Measurements from ENCODE around the gene CACNA1I.

CACNA1I gene

GRCh38 chr22:39647836-39648629, 77.5 kb downstream of the CACNA1I start:
- Histone ChIP-seq H3K27ac (ENCODE audit: insufficient read depth, low read length, poor library complexity, severe bottlenecking) (no peak overlapping the region), H3K27me3 (replicated peaks; ENCODE audit: control insufficient read depth, insufficient read depth, low read length, poor library complexity, severe bottlenecking) (no peaks in the 10 kb centered on the region)

DNA sequence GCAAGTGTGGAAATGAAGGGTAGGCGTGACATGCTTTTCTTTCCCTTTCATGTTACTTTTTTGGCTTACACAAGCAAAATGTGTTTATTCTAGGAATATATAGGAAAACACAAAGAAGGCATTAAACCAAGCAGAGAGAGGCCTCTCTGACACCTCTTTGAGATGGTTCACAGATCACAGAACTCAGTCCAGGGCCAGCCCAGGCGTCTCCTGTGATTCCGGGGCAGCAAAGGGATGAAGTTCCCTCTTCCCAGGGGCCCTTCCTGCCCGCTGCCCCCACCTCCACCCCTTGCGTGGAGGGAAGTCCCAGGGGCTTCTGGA, 78.0 kb downstream of the CACNA1I start:
- Histone ChIP-seq H3K4me1 (ENCODE audit: control insufficient read depth, insufficient read depth, low read length, poor library complexity, severe bottlenecking) (no peaks in the 10 kb centered on the region), H3K4me3 (ENCODE audit: insufficient read depth, low read depth, low read length, poor library complexity, severe bottlenecking) (no peak overlapping the region), H3K27ac (ENCODE audit: insufficient read depth, low read length, poor library complexity, severe bottlenecking) (no peak overlapping the region), H3K9me3 (ENCODE audit: control insufficient read depth, low read length) (no peaks in the 10 kb centered on the region), H3K27me3 (replicated peaks; ENCODE audit: control insufficient read depth, insufficient read depth, low read length, poor library complexity, severe bottlenecking) (no peaks in the 10 kb centered on the region), H3K36me3 (ENCODE audit: control insufficient read depth, insufficient read depth, low read length) (no peaks in the 10 kb centered on the region)
- DNase-seq: no peak

More at GRCh38 chr22:39647836-39648629, 77.5 kb downstream of the CACNA1I start:
- no peak overlapping the region for H3K4me3 ChIP-seq (ENCODE audit: insufficient read depth, low read depth, low read length, poor library complexity, severe bottlenecking)
- no peaks in the 10 kb centered on the region for H3K4me1 ChIP-seq (ENCODE audit: control insufficient read depth, insufficient read depth, low read length, poor library complexity, severe bottlenecking)
- DNase-seq: no peak
- H3K36me3 ChIP-seq (ENCODE audit: control insufficient read depth, insufficient read depth, low read length): no peaks in the 10 kb centered on the region
- no peaks in the 10 kb centered on the region for H3K9me3 ChIP-seq (ENCODE audit: control insufficient read depth, low read length)

- Histone ChIP-seq H3K4me1 (ENCODE audit: control insufficient read depth, insufficient read depth, low read length, poor library complexity, severe bottlenecking) (no peaks in the 10 kb centered on the region), H3K4me3 (ENCODE audit: insufficient read depth, low read depth, low read length, poor library complexity, severe bottlenecking) (no peak overlapping the region), H3K27me3 (replicated peaks; ENCODE audit: control insufficient read depth, insufficient read depth, low read length, poor library complexity, severe bottlenecking) (no peaks in the 10 kb centered on the region), H3K9me3 (ENCODE audit: control insufficient read depth, low read length) (no peaks in the 10 kb centered on the region), H3K27ac (ENCODE audit: insufficient read depth, low read length, poor library complexity, severe bottlenecking) (no peak overlapping the region), H3K36me3 (ENCODE audit: control insufficient read depth, insufficient read depth, low read length) (no peaks in the 10 kb centered on the region)
- DNase-seq: no peak
Measured at GRCh38 chr22:39649500-39650089, 79.0 kb downstream of the CACNA1I start.

DNA sequence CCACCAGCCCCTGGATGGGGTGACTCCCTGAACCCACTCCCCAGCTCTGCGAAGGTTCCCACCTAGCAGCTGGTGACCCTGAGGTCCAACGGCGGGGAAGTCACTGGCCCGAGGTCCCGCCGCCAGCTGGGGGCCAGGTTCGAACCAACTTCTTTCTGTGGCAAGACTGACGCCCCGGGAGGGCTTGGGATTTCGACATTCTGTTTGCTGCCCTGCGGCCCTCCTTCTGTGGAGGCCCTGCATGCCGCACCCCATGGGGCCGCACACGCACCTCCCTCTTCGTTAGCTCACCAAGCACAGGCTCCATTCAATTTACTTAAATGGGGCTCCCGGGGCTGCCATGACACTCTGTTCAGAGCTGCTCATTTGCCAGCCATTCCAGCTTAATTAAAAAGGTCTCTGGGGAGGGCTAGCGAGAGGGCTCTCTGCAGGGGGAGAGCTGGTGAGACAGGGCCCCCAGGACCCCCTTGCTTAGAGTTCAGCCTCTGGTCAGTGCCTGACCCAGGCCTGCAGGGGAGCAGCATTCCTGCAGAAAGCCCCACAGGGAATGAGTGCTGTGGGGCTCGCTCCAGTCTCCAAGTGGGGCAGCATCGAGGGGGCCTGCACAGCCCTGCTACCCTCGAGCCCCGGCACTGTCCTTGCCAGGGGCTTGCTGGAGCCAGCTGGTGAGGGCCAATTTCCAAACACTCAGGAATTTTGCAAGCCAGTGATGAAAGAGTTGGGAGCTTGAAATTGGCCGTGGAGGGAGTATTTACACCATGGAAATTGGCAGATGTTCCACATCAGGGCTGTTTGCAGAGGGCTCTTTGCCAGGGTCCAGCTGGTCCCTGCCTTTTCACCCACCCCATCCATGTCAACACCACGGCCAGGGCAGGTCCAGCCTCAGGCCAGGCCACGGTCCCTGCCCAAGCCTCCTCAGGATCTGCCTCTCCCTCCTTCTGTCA, 80.8 kb downstream of the CACNA1I start:
- no peaks in the 10 kb centered on the region for H3K36me3 ChIP-seq (ENCODE audit: control insufficient read depth, insufficient read depth, low read length)
- no peak for DNase-seq
- no peak overlapping the region for H3K4me3 ChIP-seq (ENCODE audit: insufficient read depth, low read depth, low read length, poor library complexity, severe bottlenecking)
- H3K4me1 ChIP-seq (ENCODE audit: control insufficient read depth, insufficient read depth, low read length, poor library complexity, severe bottlenecking): no peaks in the 10 kb centered on the region
- no peak overlapping the region for H3K27ac ChIP-seq (ENCODE audit: insufficient read depth, low read length, poor library complexity, severe bottlenecking)
- no peaks in the 10 kb centered on the region for H3K27me3 ChIP-seq (replicated peaks; ENCODE audit: control insufficient read depth, insufficient read depth, low read length, poor library complexity, severe bottlenecking)
- H3K9me3 ChIP-seq (ENCODE audit: control insufficient read depth, low read length): no peaks in the 10 kb centered on the region

DNA sequence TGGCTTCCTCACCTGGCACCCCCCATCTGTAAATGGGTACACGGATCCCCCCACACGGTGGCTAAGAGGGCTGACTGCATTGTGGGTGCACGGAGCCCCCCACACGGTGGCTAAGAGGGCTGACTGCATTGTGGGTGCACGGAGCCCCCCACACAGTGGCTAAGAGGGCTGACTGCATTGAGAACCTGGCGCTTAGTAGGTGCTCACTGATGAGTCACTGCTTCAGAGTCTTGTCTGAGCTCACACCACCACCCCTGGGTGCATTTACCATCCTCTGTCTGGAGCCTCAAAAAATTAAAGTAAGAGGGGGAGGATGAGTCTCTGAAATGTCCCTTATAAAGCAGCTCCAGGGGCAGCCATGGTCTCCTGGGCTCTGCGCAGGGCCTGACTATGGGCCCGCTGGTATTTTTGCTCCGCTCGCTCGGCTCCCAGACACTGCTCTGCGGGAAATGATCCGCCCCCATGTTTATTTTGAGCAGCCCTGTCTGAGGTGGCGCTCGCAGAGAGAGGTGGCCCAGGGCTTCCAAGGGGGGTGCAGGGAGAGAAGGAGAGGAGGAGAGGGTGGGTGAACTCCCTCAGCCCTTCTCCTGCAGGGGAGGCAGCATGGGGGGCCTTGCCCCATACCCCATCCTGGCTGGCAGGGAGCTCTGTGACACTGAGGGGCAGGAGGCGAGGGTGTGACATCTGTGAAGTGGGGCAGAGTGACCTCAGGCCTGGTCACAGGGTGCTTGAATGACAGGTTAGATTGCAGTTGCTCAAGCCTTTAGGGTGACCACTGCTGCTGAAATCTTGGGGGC, 82.6 kb downstream of the CACNA1I start:
- DNase-seq: no peak
- H3K9me3 ChIP-seq (ENCODE audit: control insufficient read depth, low read length): no peaks in the 10 kb centered on the region
- no peak overlapping the region for H3K27ac ChIP-seq (ENCODE audit: insufficient read depth, low read length, poor library complexity, severe bottlenecking)
- no peaks in the 10 kb centered on the region for H3K36me3 ChIP-seq (ENCODE audit: control insufficient read depth, insufficient read depth, low read length)
- no peak overlapping the region for H3K4me3 ChIP-seq (ENCODE audit: insufficient read depth, low read depth, low read length, poor library complexity, severe bottlenecking)
- no peaks in the 10 kb centered on the region for H3K27me3 ChIP-seq (replicated peaks; ENCODE audit: control insufficient read depth, insufficient read depth, low read length, poor library complexity, severe bottlenecking)
- peaks cover 17% of the 10 kb centered on the region for H3K4me1 ChIP-seq (ENCODE audit: control insufficient read depth, insufficient read depth, low read length, poor library complexity, severe bottlenecking)

GRCh38 chr22:39653787-39654077, 83.2 kb downstream of the CACNA1I start:
- Histone ChIP-seq H3K9me3 (ENCODE audit: control insufficient read depth, low read length) (no peaks in the 10 kb centered on the region), H3K27ac (ENCODE audit: insufficient read depth, low read length, poor library complexity, severe bottlenecking) (no peak overlapping the region), H3K4me1 (ENCODE audit: control insufficient read depth, insufficient read depth, low read length, poor library complexity, severe bottlenecking) (peaks cover 23% of the 10 kb centered on the region), H3K4me3 (ENCODE audit: insufficient read depth, low read depth, low read length, poor library complexity, severe bottlenecking) (no peak overlapping the region), H3K36me3 (ENCODE audit: control insufficient read depth, insufficient read depth, low read length) (no peaks in the 10 kb centered on the region), H3K27me3 (replicated peaks; ENCODE audit: control insufficient read depth, insufficient read depth, low read length, poor library complexity, severe bottlenecking) (no peaks in the 10 kb centered on the region)
- no peak for DNase-seq

- no peak overlapping the region for H3K4me3 ChIP-seq (ENCODE audit: insufficient read depth, low read depth, low read length, poor library complexity, severe bottlenecking)
- no peak overlapping the region for H3K27ac ChIP-seq (ENCODE audit: insufficient read depth, low read length, poor library complexity, severe bottlenecking)
- peaks cover 27% of the 10 kb centered on the region for H3K4me1 ChIP-seq (ENCODE audit: control insufficient read depth, insufficient read depth, low read length, poor library complexity, severe bottlenecking)
- H3K9me3 ChIP-seq (ENCODE audit: control insufficient read depth, low read length): no peaks in the 10 kb centered on the region
- H3K27me3 ChIP-seq (replicated peaks; ENCODE audit: control insufficient read depth, insufficient read depth, low read length, poor library complexity, severe bottlenecking): no peaks in the 10 kb centered on the region
- DNase-seq: no peak
- H3K36me3 ChIP-seq (ENCODE audit: control insufficient read depth, insufficient read depth, low read length): no peaks in the 10 kb centered on the region
Measured at GRCh38 chr22:39654131-39654926, 83.8 kb downstream of the CACNA1I start.

GRCh38 chr22:39655004-39655579, 84.5 kb downstream of the CACNA1I start:
- Histone ChIP-seq H3K27ac (ENCODE audit: insufficient read depth, low read length, poor library complexity, severe bottlenecking) (no peak overlapping the region), H3K27me3 (replicated peaks; ENCODE audit: control insufficient read depth, insufficient read depth, low read length, poor library complexity, severe bottlenecking) (no peaks in the 10 kb centered on the region), H3K4me1 (ENCODE audit: control insufficient read depth, insufficient read depth, low read length, poor library complexity, severe bottlenecking) (peaks cover 27% of the 10 kb centered on the region), H3K4me3 (ENCODE audit: insufficient read depth, low read depth, low read length, poor library complexity, severe bottlenecking) (no peak overlapping the region), H3K36me3 (ENCODE audit: control insufficient read depth, insufficient read depth, low read length) (no peaks in the 10 kb centered on the region), H3K9me3 (ENCODE audit: control insufficient read depth, low read length) (no peaks in the 10 kb centered on the region)
- DNase-seq: no peak

DNA sequence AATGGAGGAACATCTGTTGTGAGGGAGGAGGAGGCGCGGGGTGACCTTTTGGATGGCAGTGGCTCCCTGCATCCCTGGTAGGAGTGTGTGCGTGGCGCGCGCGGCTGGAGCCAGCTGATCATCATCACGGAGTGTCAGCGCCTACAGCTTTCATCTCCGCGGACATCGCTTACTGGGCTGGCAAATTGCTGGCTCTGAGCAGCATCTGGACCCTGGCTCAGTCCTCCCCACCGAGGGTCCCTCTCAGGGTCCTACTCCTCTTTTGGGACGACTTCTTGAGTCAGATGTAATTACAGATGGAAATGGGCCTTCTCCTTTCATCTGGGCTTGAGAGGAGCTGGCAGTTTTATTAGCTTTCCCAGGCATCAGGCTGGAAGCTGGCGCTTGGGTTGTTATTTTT, 85.3 kb downstream of the CACNA1I start:
- Histone ChIP-seq H3K27me3 (replicated peaks; ENCODE audit: control insufficient read depth, insufficient read depth, low read length, poor library complexity, severe bottlenecking) (no peaks in the 10 kb centered on the region), H3K4me1 (ENCODE audit: control insufficient read depth, insufficient read depth, low read length, poor library complexity, severe bottlenecking) (peaks cover 29% of the 10 kb centered on the region), H3K36me3 (ENCODE audit: control insufficient read depth, insufficient read depth, low read length) (no peaks in the 10 kb centered on the region), H3K9me3 (ENCODE audit: control insufficient read depth, low read length) (no peaks in the 10 kb centered on the region), H3K4me3 (ENCODE audit: insufficient read depth, low read depth, low read length, poor library complexity, severe bottlenecking) (no peak overlapping the region), H3K27ac (ENCODE audit: insufficient read depth, low read length, poor library complexity, severe bottlenecking) (no peak overlapping the region)
- DNase-seq: no peak
